ENCODE results near the gene MX1.

Gene MX1

DNA sequence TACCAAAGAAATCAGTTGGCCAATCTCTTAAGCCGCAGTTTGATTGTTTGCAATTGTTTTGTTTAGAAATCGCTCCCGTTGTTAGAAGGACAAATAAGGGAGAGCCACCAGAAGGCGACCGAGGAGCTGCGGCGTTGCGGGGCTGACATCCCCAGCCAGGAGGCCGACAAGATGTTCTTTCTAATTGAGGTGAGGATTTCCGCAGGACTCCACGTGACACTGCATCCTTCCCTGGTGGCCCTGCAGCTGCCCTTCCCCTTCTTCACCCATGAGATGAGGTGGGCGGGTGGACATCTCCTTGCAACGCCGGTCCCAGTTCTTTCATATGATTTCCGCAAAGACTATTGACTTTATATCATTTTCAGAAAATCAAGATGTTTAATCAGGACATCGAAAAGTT, 27.2 kb upstream of the MX1 start:
- no peak for DNase-seq (ENCODE audit: low read depth)
- no peak overlapping the region for H3K4me3 ChIP-seq (ENCODE audit: low read depth, low read length)
- TF ChIP-seq CTCF (IDR thresholded peaks at IDR 0.05; ENCODE audit: insufficient read depth, low read depth, low read length, missing control alignments): no peak

DNA sequence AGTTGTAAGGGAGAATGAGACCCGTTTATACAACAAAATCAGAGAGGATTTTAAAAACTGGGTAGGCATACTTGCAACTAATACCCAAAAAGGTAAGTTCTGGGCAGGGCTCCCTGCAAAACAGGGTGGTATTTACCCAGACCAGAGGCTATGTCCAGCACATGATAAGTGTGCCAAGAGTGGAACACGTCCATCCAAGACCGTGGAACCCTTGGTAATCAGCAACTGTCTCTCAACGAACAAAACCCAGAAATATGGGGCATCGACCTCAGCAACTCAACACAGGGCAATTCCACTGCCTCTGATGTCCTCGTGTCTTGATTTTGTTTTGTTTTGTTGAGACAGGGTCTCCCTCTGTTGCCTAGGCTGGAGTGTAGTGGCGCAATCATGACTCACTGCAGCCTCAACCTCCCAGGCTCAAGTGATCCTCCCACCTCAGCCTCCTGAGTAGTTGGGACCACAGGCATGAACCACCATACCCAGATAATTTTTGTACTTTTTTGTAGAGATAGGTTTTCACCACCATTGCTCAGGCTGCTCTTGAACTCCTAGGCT, 26.7 kb upstream of the MX1 start:
- H3K4me3 ChIP-seq (ENCODE audit: low read depth, low read length): no peak overlapping the region
- no peak for TF ChIP-seq CTCF (IDR thresholded peaks at IDR 0.05; ENCODE audit: insufficient read depth, low read depth, low read length, missing control alignments)
- DNase-seq (ENCODE audit: low read depth): no peak

DNA sequence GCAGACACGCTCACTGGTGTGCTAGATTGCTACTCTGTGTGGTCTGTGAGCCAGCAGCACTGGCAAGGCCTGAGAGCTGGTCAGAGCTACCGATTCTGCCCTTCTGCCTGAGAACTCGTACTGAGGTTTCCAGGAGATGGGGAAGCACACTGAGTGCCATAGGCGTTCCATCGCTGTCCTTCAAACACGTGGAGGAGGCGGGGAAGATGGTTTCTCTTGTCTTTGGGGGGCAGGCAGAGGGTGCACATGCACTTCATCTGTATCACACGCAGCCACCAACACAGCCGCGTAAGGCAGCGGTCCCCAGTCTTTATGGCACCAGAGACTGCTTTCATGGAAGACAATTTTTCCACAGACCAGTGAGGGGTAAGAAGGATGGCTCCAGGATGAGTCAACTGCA, 23.8 kb upstream of the MX1 start:
- TF ChIP-seq CTCF (IDR thresholded peaks at IDR 0.05; ENCODE audit: insufficient read depth, low read depth, low read length, missing control alignments): no peak
- H3K4me3 ChIP-seq (ENCODE audit: low read depth, low read length): no peak overlapping the region
- no peak for DNase-seq (ENCODE audit: low read depth)

DNA sequence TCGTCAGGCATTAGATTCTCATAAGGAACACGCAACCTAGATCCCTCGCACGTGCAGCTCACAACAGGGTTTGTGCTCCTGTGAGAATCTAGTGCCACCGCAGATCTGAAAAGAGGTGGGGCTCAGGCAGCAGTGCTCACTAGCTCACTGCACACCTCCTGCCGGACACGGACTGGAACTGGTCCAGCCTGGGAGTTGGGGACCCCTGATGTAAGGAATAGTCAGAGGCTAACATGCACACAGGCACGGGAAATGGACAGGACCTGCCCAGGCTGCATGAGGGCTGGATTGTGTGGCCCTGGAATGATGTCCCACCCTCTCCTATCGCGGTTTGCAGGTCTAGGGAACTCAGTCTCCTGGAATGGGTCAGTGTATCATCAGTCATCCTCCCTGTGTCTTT, 23.2 kb upstream of the MX1 start:
- no peak overlapping the region for H3K4me3 ChIP-seq (ENCODE audit: low read depth, low read length)
- no peak for DNase-seq (ENCODE audit: low read depth)
- TF ChIP-seq CTCF (IDR thresholded peaks at IDR 0.05; ENCODE audit: insufficient read depth, low read depth, low read length, missing control alignments): no peak

DNA sequence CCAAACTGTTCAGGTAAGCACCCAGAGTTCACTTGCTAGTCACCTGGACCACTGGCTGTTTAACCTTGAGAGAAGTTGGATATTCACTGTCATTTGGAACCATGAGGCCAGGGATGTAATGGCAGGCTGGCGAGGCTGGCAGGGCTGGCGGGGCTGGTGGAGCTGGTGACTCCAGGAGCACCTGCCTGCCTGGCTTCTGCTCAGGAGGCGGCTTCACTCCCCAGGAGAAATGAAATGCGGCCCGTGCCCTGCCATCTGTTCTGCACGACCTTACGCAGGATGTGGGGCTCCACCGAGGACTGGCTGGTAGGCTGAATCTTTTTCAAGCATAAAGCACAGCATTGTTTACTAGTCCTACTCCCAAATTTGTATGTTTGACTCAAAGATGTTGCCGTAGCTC, 22.7 kb upstream of the MX1 start:
- H3K4me3 ChIP-seq (ENCODE audit: low read depth, low read length): no peak overlapping the region
- no peak for DNase-seq (ENCODE audit: low read depth)
- TF ChIP-seq CTCF (IDR thresholded peaks at IDR 0.05; ENCODE audit: insufficient read depth, low read depth, low read length, missing control alignments): no peak

DNA sequence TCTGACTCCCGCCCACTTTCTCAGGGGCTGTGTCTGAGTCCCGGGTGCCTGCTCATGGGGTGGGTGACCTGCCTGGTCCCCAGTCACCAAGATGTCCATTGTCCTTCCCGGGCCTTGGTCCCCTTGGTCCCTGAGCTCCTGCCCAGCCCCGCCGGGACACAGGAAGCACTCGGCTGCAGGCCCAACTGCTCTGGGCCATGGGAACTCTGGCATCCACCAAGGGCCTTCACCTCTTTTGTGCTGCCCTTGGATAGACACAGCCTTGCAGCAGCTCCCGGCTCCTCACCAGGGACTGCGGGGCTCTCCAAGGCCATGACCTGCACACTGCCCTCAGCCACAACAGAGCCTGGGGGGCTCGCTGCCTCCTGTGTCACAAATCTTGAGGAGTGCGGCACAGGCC, 22.1 kb upstream of the MX1 start:
- DNase-seq (ENCODE audit: low read depth): no peak
- TF ChIP-seq CTCF (IDR thresholded peaks at IDR 0.05; ENCODE audit: insufficient read depth, low read depth, low read length, missing control alignments): no peak
- H3K4me3 ChIP-seq (ENCODE audit: low read depth, low read length): no peak overlapping the region

DNA sequence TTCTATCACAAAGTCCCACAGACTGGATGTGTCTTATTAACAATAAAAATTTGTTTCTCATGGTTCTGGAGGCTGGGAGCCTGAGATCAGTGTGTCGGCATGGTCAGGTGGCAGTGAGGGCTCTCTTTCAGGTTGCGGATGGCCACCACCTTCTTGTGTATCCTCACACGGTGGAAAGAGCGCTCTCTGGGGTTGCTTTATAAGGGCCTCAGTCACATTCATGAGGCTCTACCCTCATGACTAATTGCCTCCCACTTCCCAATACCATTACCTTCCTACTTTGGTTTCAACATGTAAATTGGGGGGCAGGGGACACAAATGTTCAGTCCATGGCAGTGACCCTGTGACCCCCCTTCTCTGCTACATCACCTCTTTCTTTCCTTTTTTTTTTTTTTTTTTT, 20.7 kb upstream of the MX1 start:
- DNase-seq (ENCODE audit: low read depth): no peak
- no peak for TF ChIP-seq CTCF (IDR thresholded peaks at IDR 0.05; ENCODE audit: insufficient read depth, low read depth, low read length, missing control alignments)
- H3K4me3 ChIP-seq (ENCODE audit: low read depth, low read length): no peak overlapping the region
